ENCODE results near the gene YEATS4.

The YEATS4 gene

GRCh38 chr12:69440016-69440415 is 80.5 kb downstream of the YEATS4 start:
- DNase-seq: no peak

Measured in NCI-H1417 treated with DMSO at 0.1 percent for 48 hours (cell line).